ENCODE measurements around the gene GSE1.

Gene GSE1

DNA sequence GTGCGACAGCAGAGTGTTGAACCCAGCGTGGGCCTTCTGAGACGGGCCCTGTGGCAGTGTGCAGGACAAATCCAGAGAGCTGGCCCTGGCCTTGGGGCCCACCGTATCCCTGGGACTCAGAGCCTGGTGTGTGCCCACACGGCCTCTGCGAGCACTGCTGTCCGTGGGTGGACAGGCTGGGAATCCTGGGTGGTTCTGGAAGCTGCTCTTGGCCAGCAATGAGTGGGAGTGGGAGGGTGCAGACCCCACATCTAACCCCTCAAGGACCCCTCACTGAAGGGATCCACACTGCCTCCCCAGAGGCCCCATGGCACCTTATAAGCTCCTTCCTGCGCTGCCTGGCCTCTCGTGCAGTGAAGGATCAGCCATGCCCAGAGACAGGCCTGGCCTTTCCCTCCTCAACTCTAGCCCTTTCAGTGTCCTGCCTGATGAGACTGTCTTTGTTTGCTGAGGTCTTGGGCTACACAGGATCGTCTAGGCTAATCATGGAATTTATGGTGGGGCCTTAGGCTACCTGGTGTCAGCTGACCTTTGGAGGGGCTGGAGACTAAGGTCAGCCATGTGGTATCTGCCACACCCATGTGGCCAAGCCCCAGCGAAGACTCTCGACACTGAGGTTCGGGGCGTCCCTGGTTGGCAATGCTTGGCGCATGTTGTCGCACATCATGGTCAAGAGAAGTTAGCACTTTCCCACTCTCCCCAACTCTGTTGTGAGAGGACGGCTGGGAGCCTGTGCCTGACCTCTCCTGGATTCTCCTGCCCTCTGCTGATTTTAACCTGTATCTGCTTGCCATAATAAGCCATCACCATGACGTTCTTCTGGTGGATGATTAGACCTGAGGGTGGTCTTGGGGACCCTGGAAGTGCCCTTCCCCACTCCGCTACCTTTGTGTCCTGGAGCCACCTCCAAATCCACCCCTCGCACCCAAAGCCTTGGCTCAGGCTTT is 92.1 kb downstream of the GSE1 start:
- no peak for DNase-seq (ENCODE audit: low spot score)

DNA sequence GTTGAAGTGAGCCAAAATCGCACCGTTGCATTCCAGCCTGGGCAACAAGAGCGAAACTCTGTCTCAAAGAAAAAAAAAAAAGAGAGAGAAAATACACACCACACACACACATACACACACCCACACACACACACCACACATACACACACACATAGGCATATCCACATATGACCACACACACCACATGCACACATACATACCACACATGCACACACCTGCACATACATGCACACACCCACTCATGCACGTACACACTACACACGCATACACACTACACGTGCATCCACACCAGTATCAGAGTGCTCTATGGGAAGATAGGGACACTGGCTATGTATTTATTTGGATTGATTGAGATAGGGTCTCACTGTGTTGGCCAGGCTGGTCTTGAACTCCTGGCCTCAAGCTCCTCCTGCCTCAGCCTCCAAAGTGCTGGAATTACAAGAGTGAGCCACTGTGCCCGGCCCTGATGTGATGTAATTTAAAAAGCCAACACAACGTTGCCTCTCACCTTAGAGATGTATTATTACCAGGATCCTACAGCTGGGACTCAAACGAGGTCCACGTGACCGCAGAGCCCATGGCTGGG is 93.4 kb downstream of the GSE1 start:
- no peak for DNase-seq (ENCODE audit: low spot score)

GRCh38 chr16:85707528-85708095 is 94.5 kb downstream of the GSE1 start:
- no peak for DNase-seq (ENCODE audit: low spot score)

DNA sequence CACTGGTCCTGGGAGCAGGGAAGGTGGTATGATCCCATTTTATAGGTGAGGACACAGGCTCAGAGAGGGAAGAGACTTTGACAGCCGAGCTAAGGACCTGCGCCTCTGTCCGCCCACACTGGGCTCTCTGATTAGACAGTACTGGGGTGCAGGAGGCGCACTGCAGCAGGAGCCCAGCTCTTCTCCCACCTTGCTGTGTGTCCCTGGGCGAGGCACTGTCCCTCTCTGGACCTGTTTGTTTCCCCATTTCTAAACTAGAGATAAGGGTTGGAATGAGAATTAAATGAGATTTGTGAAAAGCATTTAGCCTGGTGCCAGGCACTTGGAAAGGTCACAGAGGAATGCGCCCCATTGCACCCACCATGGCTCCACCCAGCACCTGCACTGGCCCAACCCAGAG is 95.2 kb downstream of the GSE1 start:
- DNase-seq (ENCODE audit: low spot score): no peak

GRCh38 chr16:85709766-85710585 is 96.9 kb downstream of the GSE1 start:
- DNase-seq (ENCODE audit: low spot score): no peak

GRCh38 chr16:85710732-85711131 is 97.6 kb downstream of the GSE1 start:
- no peak for DNase-seq (ENCODE audit: low spot score)

DNA sequence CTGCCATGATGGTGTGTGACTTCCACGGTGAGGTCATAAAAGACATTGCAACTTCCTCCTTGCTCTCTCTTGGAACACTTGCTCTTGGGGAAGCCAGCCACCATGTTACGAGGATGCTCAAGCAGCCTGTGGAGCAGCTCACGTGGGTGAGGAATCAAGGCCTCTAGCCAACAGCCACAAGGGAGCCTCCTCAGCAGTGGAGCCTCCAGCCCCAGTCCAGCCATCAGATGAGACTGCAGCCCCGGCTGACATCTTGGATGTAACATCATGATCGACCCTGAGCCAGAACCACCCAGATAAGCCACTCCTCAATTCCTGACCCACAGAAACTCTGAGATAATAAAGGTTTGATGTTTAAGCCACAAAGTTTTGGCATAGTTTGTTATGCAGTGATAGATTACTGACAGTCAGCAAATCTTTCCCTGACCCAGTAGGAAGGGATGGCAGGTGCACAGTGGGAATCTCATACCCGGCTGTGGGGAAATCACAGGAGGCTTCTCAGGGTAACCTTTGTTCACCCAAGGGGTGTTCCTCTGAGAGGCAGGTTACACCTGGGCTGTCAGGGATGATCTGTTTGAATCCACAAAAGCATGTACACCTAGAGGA is 99.0 kb downstream of the GSE1 start:
- DNase-seq (ENCODE audit: low spot score): no peak

GRCh38 chr16:85712801-85713200 is 99.7 kb downstream of the GSE1 start:
- DNase-seq (ENCODE audit: low spot score): no peak

- no peak for DNase-seq (ENCODE audit: low spot score)
These were observed 102.3 kb downstream of the GSE1 start for GRCh38 chr16:85715169-85716021.

GRCh38 chr16:85716022-85716679 is 103.0 kb downstream of the GSE1 start:
- DNase-seq (ENCODE audit: low spot score): no peak

DNA sequence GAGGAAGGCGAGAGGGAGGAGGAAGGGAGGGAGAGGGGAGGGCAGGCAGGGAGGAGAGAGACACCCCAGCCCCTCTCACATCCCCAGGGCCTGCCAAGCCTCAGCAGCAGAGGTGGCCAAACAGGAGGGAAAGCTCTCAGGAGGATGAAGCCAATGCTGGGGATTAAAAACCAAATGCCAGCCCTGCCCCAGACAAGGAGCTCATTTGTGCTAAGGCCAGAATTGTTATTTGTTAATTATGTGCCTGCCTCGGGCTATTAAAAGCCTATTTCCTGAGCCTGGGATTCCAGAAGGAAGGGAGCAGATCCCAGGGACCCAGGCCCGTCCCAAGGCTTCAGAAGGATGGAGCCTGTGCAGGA is 103.5 kb downstream of the GSE1 start:
- DNase-seq (ENCODE audit: low spot score): no peak

DNA sequence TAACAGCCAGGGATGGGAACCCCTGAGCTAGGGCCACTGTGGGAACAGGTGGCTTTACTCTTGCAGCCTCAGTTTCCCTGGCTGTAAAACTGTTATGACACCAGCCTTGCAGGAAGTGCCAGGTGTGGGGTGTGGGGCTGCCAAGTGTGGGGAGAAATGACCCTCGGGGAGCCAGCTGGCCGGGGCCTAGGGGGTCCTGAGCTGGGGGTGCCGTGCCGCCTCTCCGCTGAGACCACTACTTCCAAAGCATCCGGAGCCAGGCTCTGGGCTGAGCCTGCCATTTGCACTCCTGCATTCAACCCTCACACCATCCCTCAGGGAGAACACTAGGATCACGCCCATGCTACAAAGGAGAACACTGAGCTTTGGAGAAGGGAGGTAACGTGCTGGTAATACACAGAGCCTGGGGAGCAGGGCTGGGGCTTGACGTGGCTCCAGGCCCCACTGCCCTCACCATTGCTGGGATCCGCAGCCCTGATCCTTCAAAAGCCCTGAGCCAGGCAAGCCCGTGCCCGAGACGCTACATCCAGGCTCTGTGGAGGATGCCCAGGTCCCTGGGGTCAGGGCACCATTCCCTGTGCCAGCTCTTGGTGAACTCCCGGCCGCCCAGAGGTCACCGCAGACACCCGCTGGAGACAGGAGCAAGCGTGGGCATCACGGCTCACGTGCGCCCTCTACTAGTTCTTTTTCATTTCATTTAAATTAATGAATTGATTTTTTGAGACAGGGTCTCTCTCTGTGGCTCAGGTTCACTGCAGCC is 104.5 kb downstream of the GSE1 start:
- peak; percentile 87 for DNase-seq (ENCODE audit: low spot score)

GRCh38 chr16:85718153-85718477 is 105.0 kb downstream of the GSE1 start:
- DNase-seq (ENCODE audit: low spot score): no peak

DNA sequence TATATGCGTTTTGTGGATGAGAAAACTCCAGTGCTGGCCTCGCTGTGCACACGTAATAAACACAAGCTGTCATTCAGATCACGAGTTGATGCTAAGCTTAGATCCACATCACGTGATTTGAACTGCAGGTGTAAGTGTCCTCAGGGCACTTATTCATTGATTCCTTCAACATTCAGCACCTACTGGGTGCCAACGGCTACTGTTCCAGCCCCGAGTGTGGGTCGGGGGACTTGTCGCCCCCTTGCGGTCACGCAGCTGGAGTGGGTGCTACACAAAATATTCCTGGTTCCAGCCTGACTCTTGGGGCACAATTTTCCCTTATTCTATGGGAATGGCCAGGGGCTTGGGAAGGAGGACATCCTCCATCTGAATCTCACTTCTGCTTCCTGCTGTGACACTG is 105.6 kb downstream of the GSE1 start:
- peak; percentile 57 for DNase-seq (ENCODE audit: low spot score)

DNA sequence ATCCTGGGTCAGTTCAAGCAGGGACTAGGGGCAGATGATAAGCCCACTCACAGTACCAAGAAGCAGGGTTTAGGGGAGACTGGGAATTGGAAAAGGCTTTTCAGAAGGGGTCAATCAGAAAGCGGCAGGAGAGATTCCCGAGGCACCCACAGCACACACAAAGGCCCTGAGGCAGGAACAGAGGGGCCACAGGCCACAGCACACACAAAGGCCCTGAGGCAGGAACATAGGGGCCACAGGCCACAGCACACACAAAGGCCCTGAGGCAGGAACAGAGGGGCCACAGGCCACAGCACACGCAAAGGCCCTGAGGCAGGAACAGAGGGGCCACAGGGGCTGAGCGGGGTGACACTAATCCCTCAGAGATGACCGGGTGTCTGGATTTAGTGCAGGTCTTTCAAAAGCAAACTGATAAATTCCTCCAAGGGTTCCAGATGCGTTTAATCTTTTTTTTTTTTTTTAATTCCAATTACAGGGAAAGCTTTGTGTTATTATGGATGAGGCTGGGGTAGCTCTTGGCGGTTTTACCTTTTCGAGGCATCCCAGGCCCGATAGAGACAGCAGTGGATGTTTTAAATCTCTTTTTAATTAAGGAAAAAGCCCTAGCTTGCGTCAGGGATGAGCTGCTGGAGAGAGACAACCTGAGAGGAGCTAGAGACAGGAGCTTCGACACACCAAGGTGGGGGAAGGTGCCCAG is 106.6 kb downstream of the GSE1 start:
- DNase-seq (ENCODE audit: low spot score): no peak

GRCh38 chr16:85720302-85720637 is 107.1 kb downstream of the GSE1 start:
- no peak for DNase-seq (ENCODE audit: low spot score)

DNA sequence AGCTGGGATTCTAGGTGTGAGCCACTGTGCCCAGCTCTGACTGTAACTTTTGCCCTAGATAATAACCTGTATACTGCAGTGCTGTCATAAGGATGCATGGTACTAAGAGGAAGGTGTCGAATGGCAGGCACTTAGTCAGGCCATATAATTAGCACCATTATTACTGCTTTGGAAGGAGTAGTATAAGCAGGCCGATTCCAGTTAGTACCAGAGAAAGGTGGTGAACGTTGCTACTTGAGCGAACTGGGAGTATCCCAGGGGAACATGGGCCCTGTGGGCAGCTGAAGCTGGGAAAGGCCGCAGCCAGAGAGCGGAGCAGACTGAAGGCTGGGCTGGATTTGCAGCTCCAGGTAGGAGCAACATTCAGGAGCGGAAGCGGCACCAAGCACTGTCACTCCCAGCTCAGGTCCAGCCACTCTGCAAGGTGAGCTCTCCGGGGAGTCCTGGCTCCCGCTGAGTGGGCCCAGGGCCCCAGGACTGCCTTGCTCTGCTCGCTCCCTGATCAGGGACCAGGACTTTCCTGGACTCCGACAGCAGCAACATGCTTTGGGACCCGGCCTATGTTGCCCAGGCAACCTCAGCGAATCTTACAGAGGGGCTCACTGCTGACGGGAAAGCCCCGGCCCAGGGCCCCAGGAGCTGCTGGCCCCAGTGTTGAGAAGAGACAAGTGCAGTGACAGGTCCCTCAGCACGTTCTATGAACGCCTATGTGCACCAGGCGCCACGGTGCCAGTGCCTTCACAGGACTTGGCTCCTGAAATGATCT is 109.2 kb downstream of the GSE1 start:
- no peak for DNase-seq (ENCODE audit: low spot score)

GRCh38 chr16:85724126-85724879 is 111.2 kb downstream of the GSE1 start:
- no peak for DNase-seq (ENCODE audit: low spot score)
